GM18519 (cell line): Measurements from ENCODE around the gene ZNF473.
"Not testable (repeated sequence)": the region's sequence is repeated elsewhere in the genome, so short reads cannot be mapped to it uniquely, and the experiment has no call there.

Experiments
- ATAC-seq: cut with Tn5 transposase; IDR thresholded peaks from one replicate; pipeline ENCODE4 v1.9.1; 2021; ENCODE audit warnings: mild to moderate bottlenecking, moderate library complexity; ENCODE audit not compliant: unreplicated experiment, low FRiP score

The ZNF473 gene

GRCh38 chr19:50097884-50098283 lies 72.1 kb downstream of the ZNF473 start:
- not testable (repeated sequence) for ATAC-seq

GRCh38 chr19:50098892-50099291 lies 73.1 kb downstream of the ZNF473 start:
- ATAC-seq, result not testable (repeated sequence)

DNA sequence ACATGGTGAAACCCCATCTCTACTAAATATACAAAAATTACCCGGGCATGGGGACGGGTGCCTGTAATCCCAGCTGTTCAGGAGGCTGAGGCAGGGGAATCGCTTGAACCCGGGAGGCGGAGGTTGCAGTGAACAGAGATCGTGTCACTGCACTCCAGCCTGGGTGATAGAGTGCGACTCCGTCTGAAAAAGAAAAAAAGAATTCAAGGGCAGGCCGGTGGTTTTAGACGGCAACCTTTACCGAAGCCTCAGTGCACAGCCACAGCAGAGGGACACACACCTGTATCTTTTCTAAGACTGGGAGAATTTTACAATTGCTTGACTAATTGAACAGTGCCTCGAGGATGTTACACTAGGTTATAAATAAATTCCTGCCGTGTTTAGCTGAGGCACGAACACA lies 73.9 kb downstream of the ZNF473 start:
- ATAC-seq, result not testable (repeated sequence)

DNA sequence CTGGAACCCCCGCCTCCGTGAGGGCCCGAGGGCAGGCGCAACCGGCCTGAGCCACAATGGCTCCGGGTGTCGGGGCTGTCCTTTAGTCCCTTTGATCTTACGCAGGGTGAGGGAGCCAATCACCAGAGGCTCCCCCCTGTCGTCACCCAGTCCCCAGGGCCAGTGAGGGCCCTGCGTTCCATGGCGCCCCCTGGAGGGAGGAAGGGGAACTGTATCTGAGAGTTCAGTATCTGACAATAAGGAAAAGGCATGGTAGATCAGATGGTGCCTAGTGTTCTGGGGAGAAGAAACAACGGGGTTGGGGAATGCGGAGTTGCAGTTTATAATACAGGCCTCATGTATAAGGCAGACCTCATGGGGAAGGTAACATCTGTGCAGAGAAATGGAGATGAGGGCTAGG lies 75.1 kb downstream of the ZNF473 start:
- not testable (repeated sequence) for ATAC-seq
